ENCODE results near the gene PLA2G6.
"Not testable (repeated sequence)": the region's sequence is repeated elsewhere in the genome, so short reads cannot be mapped to it uniquely, and the experiment has no call there.

Gene PLA2G6

DNA sequence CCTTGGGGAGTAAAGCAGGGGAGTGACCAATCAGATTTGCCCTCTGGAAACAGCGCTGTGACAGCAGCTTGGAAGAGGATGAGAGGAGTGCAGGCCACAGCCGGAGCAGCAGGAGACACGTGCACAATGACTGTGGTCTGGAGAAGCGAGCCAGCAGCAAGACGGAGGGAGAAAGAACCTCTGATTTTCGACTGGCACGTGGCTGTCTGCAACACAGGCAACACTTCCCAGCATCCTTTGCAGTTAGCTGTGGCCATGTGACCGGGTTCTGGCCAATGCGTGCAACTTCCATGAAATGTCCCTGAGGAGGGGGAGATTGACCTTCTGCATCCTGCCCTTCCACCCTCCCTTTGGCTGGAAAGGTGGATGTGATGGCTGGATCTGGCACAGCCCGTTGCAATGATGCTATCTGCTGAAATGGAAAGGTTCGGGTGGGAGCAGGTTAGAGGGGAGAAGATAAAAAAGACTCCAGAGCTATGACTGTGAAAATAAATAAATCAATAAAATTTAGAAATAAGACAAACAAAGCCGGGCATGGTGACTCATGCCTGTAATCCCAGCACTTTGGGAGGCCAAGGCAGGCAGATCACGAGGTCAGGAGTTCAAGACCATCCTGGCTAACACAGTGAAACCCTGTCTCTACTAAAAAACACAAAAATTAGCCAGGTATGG lies 15.6 kb downstream of the PLA2G6 start:
- DNase-seq = no peak

DNA sequence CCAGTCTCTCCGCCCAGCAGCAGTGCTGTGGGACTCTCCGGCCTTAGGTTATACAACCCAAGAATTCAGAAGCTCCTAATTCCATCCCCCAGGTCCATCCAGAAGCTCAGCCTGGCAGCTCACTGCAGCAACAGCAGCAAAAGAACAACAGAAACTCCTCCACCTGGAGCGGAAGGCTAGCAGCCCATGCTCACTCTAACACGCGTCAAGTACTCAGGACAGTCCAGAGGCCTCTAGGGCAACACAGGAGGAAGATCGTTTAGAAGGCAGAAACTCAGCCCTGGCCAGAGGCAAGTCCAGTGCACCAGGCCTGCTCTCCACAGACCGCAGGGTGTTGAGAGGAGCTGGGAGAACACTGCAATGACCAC lies 17.1 kb downstream of the PLA2G6 start:
- no peak for DNase-seq

DNA sequence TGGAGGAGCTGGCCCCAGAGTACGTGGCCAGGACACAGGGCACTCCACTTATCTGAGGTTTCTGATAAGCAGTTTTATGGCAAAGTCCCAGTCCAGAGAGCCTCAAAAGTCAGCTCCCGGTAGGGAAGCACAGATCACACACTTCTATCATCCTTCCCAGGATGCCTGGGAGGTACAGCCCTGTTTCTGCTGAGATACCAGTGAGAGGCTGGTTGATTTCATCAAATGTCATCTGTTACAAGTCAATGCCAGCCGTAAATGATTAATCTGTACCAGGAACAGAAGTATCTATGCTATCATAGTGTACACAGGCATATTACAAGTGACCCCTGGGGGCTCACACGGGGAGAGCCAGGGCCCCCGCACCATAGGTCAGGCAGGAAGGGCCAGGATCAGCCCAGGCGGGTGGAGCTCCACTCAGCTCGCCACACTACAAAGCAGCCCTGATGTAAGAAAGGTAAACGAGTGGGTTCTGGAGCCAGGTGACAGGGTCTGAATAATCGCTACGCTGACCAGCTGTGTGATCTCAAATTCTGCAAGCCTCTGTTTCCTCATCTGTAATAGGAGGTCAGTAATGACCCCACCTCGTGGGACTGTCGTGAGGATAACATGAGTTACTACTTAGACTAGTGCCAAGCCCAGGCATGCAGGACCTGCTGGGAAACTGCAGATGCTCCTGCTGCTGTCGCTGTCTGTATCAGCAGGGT lies 17.6 kb downstream of the PLA2G6 start:
- no peak for DNase-seq

DNA sequence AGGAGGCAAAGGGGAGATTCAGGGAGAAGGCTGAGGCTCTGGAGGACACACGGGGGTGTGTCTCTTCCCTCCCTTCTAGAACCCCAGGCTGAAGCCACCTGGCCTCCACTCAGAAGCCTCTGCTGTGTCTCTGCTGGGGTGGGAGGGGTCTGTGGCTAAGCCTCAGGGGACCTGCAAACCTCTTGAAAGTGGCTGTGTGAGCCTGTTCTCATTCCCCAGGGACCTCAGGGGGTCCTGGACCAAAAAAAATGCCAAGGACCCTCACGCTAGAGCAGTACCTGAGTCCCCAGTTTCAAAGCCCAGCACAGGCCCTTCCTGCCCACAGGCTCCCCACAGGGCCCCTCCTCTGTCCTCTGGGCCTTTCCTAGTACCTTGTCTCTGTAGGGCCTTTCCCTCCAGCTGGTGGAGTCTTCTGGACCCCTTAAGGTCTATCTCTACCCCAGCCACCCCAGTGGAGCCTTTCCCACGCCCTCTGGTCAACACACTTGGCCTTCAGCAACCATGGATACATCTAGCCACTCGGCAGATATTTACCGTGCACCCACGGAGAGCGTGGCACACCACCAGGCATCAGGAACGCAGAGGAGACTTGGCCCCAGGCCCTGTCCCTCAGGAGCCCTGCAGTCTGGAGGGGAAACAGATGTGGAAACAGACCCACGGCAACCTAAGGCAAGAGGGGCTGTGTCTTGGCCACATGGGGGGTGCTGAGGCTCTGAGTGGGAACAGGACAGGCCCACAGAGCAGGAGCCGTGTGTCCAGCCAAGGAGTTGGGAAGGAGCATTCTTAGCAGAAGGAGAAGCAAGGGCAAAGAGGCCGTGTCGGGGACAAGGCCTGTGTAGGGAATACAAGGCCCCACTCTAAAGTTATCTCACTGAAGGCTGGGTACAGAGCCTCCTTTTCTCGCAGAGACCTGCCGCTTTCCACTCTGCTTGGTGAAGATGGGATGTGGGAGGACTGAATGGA lies 18.5 kb downstream of the PLA2G6 start:
- no peak for DNase-seq

DNA sequence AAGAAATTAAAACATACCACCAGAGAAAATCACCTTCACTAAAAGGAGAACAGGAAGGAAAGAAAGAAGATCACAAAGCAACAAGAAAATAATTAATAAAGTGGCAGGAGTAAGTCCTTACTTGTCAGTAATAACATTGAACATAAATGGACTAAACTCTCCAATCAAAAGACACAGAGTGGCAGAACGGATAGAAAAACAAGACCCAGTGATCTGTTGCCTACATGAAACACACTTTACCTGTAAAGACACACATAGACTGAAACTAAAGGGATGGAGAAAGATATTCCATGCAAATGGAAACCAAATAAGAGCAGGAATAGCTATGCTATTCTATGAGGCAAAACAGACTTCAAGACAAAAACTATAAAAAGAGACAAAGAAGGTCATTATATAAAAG lies 25.9 kb downstream of the PLA2G6 start:
- no peak for DNase-seq

DNA sequence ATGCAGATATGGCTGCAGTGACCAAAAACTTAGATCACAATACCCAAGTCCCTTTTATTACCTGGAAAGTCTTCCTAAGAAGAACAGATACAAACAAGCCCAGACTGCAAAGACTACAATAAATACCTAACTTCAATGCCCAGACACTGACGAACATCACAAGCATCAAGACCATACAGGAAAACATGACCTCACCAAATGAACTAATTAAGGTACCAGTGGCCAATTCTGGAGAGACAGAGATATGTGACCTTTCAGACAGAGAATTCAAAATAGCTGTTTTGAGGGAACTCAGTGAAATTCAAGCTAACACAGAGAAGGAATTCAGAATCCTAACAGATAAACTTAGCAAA lies 27.1 kb downstream of the PLA2G6 start:
- DNase-seq = not testable (repeated sequence)

DNA sequence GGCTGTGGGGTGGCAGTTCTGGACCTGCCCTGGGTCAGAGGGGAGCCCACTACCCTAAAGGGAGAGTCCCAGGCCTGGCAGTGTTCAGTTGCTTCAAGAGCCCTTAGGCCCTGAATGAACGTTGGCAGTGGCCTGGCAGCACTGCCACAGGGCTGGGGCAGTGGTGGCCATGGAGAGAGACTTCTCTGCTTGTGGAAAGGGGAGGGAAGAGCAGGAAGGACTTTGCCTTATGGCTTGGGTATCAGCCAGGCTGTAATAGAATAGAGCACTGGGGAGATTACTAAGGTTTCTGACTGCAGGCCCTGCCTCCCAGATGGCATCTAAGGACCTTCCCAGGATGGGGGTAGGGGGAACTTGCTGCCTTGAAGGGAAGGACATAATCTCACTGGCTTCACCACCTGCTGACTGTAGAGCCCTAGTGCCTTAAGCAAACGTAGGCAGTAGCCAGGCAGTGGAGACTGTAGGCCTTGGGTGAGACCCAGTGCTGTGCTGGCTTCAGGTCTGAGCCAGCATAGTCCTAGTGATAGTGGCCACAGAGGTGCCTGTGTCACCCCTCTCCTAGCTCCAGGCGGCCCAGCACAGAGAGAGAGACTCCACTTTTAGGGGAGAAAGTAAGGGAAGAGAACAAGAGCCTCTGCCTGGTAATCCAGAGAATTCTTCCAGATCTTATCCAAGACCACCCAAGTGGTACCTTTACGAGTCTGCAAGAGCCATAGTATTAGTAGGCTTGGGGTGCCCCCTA lies 27.6 kb downstream of the PLA2G6 start:
- DNase-seq = no peak

DNA sequence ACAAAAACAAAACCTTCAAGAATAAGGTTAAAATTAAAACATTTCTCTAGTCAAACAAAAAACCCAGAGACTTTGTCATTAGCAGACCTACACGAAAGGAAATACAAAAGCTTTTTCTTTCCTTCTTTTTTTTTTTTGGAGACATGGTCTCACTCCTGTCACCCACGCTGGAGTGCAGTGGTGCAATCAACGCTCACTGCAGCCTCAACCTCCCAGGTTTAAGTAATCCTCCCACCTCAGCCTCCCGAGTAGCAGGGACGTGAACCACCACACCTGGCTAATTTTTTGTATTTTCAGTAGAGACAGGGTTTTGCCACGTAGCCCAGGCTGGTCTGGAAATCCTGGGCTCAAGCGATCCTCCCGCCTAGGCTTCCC lies 30.5 kb downstream of the PLA2G6 start:
- DNase-seq = no peak

DNA sequence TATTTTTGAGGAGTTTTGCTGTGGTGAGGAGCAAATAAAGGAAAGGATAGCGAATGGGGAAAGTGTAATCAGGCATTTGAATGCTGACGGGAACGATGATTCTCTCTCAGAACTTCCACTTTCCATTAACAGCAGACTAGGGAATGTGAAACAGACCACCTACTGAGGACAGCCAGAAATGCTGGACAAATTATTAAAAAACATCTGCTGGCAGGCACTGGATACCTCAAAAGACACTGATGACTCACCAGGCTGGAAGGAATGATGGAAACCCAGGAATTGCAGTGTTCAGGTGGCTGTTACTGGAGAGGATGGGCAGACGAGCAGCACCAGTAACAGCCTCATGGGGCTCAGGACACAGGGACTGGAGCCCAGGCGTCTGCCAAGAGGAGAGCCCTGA lies 33.4 kb downstream of the PLA2G6 start:
- DNase-seq = no peak

DNA sequence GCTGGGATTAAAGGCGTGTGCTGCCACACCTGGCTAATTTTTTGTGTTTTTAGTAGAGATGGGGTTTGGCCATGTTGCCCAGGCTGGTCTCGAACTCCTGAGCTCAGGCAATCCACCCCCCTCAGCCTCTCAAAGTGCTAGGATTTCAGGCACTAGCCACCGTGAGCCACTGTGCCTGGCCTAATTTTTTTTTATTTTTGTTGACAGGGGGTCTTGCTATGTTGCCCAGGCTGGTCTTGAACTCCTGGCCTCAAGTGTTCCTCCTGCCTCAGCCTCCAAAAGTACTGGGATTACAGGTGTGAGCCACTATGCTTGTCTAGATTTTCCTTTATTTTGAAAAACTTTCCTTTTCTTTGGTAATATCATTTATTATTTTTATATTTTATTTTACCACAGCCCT lies 35.5 kb downstream of the PLA2G6 start:
- DNase-seq = not testable (repeated sequence)

DNA sequence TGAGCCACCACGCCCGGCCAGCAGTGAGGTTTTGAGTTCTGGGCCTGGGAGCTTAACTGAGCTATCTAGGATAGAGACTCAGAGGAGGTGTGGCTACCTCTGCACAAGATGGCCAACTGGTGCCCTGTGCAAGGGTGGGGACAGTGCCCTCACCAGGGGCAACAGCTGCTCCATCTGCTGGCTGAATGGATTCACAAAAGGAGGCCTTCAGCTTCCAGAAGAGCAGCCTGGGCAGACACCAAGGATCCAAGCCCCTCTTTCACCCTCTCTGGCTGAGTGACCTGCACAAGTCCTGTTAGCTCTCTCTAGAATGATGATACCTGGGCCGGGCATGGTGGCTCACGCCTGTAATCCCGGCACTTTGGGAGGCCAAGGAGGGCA lies 37.6 kb downstream of the PLA2G6 start:
- DNase-seq = no peak

DNA sequence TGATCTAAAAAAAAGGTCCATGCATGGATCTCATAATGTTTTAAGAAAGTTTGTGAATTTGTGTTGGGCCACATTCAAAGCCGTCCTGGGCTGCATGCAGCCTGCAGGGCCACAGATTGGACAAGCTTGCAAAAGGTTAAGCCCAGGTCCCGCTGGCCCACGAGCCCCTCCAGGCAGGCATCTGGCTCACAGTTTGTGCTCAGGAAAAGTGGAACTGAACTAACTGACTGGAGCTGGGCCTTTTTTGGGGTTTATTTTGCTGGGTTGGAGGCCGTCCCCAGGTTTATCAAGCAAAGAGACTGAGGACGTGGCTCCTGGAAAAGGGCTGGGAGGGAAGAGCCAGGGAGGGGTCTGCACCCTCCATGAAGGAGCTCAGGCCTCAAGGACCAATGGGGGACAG lies 39.0 kb downstream of the PLA2G6 start:
- DNase-seq = no peak

DNA sequence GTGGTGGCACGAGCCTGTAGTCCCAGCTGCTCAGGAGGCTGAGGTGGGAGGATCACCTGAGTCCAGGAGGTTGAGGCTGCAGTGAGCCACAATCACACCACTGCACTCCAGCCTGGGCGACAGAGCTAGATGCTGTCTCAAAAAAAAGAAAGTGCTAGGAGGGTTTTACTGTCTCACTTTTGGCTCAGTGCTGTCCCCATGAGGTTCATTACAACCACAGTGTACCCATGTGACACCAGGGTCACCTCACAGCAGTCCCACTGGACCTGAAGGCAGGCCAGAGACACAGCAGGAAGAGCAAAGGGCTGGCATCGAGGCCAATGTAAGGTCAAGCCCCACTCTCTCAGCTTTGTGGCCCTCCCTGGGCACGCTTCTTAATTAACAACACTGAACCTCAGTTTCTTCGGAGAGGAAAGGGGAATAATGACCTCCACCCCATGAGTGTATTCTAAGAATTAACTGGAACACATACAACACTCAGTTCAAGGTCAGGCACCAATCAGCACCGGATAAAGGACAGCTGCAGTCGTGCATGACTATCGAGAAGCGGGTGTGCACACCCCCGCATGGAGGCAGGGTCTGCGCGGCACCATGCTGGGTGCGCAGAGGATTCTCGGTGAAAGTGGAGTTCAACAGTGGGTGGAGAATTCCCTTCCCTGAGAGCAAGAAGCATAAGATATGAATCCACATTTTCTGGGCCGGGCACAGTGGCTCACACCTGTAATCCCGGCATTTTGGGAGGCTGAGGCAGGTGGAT lies 40.2 kb downstream of the PLA2G6 start:
- DNase-seq = no peak

DNA sequence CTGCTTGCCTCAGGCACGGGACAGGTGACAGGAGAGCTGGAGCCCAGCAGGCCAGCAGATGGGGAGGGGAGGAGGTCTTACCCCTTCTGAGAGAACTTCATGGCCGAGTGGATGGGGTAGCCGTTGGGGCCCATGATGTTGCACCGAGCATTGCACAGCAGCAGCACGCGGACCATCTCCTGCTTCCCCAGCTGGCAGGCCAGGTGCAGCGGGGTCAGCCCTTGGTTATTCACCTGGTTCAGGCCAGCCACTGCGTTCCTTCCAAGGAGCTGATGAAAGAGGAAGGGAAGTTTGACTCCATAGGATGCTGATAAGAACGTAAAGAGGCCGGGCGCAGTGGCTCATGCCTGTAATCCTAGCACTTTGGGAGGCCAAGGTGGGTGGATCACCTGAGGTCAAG lies 41.7 kb downstream of the PLA2G6 start:
- DNase-seq = no peak

DNA sequence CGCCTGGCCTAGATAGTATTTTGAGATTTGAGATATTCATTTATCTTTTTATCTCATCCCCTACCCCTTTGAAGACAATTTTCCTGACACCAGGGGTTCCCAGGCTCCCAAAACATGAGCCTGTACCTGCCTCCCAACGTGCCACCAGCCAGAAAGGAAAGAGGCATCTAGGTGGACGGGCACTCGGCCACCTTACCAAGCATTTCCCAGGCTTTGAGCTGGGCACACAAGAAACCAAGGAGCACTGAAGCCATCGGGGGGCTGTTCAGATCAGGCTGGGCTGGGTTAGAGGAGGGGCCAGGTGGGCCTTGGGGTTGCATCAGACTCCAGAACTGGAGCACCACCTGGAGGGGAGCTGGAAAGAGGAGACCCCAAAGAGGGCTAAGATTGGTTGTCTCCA lies 42.7 kb downstream of the PLA2G6 start:
- DNase-seq = no peak

DNA sequence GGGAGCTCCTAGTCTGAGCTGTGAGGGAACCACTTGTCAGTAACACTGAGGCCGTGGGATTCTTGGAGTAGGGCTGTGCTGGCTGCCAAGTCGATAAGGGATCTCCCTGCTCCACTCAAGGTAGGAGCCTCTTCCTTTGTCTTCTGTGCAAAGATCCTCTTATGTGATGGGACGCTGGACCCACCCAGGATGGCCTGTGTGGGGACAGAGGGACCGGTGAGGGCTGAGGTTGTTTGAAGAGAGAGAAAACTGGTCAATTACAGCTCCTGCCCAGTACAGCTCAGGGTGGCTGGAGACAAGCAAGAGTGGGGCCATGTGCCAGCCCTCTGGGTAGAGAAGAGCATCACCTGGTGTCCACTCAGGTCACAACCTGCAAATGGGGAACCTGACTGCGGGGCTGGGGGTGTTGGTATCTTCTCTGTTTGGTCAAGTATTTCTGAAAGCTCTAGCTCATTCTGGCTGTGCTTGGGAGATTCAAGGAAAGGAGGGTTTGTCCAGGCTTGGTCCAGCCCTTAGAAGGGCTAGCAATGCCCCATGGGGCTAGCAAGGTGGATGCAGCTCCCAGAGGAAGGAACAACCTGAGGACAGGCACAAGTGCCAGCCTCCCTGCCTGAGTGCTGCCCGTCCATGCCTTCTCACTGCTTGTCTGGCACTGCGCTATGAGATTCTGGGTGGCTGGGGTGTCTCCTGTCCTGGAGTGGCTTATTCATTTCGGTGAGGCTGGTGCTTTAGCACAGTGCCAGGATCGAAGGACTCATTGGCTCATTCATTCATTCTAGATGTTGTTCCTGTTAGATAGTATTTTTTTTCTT lies 43.5 kb downstream of the PLA2G6 start:
- no peak for DNase-seq

DNA sequence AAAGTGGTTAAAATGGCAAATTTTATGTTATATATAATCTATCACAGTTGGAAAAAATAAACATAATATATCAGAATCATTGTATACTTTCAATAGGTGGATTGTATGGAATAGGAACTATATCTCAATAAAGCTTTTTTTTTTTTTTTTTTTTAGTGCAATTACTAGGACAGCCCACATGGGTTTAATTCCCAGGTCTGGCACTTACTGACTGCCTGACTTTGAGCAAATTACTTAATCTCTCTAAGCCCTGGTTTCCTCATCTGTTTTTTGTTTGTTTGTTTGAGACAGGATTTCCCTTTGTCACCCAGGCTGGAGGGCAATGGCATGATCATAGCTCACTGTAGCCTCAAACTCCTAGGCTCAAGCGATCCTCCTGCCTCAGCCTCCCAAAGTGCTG lies 45.0 kb downstream of the PLA2G6 start:
- DNase-seq = no peak

DNA sequence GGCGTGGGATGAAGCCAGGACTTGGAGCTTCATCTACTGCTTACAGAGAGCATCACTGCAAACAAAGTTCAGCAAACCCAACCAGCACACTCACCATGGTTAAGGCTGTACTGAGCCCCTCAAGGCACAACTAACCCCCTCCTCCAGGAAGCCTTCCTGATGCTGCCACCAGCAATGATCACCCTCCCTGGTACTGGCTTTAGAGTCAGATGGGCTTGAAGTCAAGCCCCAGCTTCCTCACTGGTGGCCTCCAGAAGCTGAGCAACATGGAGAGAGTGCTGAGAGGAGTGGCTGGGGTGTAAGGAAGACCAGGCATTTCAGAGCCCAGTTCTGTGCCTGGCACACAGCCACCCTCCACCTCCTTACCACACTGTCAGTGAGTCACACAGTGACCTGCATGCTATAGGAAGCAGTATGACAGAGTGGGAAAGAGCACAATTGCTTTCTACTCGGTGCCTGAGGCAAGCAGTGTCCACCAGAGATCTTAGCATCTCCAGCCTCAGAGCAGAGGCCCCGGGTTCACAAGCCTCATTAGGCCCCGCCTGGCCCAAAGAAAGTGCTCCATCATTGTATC lies 46.4 kb downstream of the PLA2G6 start:
- DNase-seq = no peak

DNA sequence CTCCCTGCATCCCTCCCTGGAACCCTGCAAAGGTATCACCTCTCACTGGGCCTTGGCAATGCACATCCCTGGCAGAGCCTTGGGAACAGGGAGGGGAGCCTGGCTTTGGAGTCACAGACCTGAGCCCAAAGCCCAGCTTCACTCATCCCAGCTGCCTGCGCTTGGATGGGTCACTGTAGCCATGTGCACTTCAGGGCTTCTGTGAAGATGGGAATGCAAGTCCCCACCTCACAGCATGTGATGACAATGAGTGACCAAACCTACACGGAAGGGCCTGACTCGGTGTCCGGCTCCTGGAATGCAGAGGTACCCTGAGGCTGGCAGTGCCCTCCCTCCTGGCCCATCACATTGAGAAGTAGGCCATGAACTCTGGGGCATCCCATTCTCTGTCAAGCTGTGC lies 48.3 kb downstream of the PLA2G6 start:
- no peak for DNase-seq

DNA sequence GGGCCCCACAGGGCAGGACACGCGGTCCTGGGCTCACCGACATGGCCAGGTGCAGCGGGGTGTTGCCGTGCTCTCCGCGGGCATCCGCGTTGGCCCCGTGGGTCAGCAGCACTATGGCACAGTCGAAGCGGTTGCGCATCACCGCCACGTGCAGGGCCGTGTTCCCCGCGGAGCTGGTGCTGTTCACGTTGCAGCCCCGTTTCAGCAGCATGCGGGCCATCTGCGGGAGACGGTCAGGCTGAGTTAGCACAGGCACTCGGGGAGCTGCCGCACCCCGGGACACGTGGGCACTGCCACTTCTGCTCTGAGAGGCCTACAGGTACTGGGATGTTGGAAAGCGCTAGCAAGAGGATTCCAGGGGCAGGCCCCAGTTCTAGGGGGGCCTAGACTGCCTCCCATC lies 48.8 kb downstream of the PLA2G6 start:
- DNase-seq = no peak

DNA sequence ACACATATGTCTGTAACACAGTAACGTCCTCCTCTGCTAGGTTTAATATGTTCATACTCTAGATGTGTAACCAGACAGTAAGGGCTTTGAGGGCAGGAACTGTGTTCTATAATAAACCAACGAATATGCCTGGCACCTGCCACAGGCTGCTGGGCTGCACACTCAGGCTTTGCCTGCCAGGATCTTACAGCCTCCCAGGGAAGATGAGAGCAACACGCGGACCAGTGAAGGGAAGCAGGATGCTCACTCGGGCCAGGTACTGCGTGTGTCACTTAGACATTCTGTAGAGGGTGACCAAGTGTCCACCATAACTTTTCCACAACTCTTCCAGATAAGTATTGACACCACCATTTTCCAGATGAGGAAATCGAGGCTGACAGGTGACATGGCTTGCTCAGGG lies 49.5 kb downstream of the PLA2G6 start:
- no peak for DNase-seq
